Activated naive CD4-positive, alpha-beta T cell treated with anti-CD3 and anti-CD28 coated beads, Interleukin-2, amount 50 U/mL, for 24 hours (primary cell): ENCODE data around the gene GLI2.

Experiments used
- H3K27ac Mint-ChIP-seq: one replicate; pipeline ENCODE4 v1.8.0; 2021; ENCODE audit warnings: mild to moderate bottlenecking, mixed read lengths
- H3K27me3 Mint-ChIP-seq: one replicate; pipeline ENCODE4 v1.8.0; 2021; ENCODE audit warnings: mixed read lengths
- H3K36me3 Mint-ChIP-seq: one replicate; pipeline ENCODE4 v1.8.0; 2021; ENCODE audit warnings: mixed read lengths
- H3K4me1 Mint-ChIP-seq: one replicate; pipeline ENCODE4 v1.8.0; 2021; ENCODE audit warnings: mixed read lengths
- H3K4me3 Mint-ChIP-seq: one replicate; pipeline ENCODE4 v1.8.0; 2021; ENCODE audit warnings: mild to moderate bottlenecking, mixed read lengths
- H3K9me3 Mint-ChIP-seq: one replicate; pipeline ENCODE4 v1.8.0; 2021; ENCODE audit warnings: mixed read lengths

GLI2 gene

GRCh38 chr2:120776649-120777048 lies 41.0 kb downstream of the GLI2 start:
- no peak overlapping the region for H3K4me3 Mint-ChIP-seq
- H3K27ac Mint-ChIP-seq, result no peak overlapping the region
- H3K36me3 Mint-ChIP-seq, result no peaks in the 10 kb centered on the region
- no peaks in the 10 kb centered on the region for H3K4me1 Mint-ChIP-seq
- H3K9me3 Mint-ChIP-seq, result no peaks in the 10 kb centered on the region
- H3K27me3 Mint-ChIP-seq, result no peaks in the 10 kb centered on the region

- H3K9me3 Mint-ChIP-seq, result no peaks in the 10 kb centered on the region
Observed at GRCh38 chr2:120777170-120777751, 41.6 kb downstream of the GLI2 start.

GRCh38 chr2:120777787-120778186 lies 42.1 kb downstream of the GLI2 start:
- no peak overlapping the region for H3K4me3 Mint-ChIP-seq
- H3K27me3 Mint-ChIP-seq, result no peaks in the 10 kb centered on the region
- H3K4me1 Mint-ChIP-seq, result no peaks in the 10 kb centered on the region
- no peaks in the 10 kb centered on the region for H3K36me3 Mint-ChIP-seq
- H3K9me3 Mint-ChIP-seq, result no peaks in the 10 kb centered on the region
- H3K27ac Mint-ChIP-seq, result no peak overlapping the region

More at GRCh38 chr2:120777170-120777751, 41.6 kb downstream of the GLI2 start:
- no peak overlapping the region for H3K27ac Mint-ChIP-seq
- no peaks in the 10 kb centered on the region for H3K4me1 Mint-ChIP-seq
- H3K27me3 Mint-ChIP-seq, result no peaks in the 10 kb centered on the region
- H3K36me3 Mint-ChIP-seq, result no peaks in the 10 kb centered on the region
- no peak overlapping the region for H3K4me3 Mint-ChIP-seq

GRCh38 chr2:120778244-120778643 lies 42.6 kb downstream of the GLI2 start:
- H3K27ac Mint-ChIP-seq, result no peak overlapping the region
- H3K36me3 Mint-ChIP-seq, result no peaks in the 10 kb centered on the region

GRCh38 chr2:120779781-120780283 lies 44.2 kb downstream of the GLI2 start:
- H3K4me1 Mint-ChIP-seq, result peaks cover 5% of the 10 kb centered on the region
- no peaks in the 10 kb centered on the region for H3K27me3 Mint-ChIP-seq
- no peaks in the 10 kb centered on the region for H3K9me3 Mint-ChIP-seq
- no peak overlapping the region for H3K27ac Mint-ChIP-seq
- no peak overlapping the region for H3K4me3 Mint-ChIP-seq
- no peaks in the 10 kb centered on the region for H3K36me3 Mint-ChIP-seq

More at GRCh38 chr2:120778244-120778643, 42.6 kb downstream of the GLI2 start:
- no peaks in the 10 kb centered on the region for H3K27me3 Mint-ChIP-seq
- H3K4me3 Mint-ChIP-seq, result no peak overlapping the region
- H3K4me1 Mint-ChIP-seq, result peaks cover 3% of the 10 kb centered on the region
- H3K9me3 Mint-ChIP-seq, result no peaks in the 10 kb centered on the region

GRCh38 chr2:120780402-120780801 lies 44.7 kb downstream of the GLI2 start:
- Mint-ChIP-seq H3K9me3 (no peaks in the 10 kb centered on the region), H3K4me1 (peaks cover 5% of the 10 kb centered on the region), H3K27me3 (no peaks in the 10 kb centered on the region), H3K36me3 (no peaks in the 10 kb centered on the region), H3K27ac (no peak overlapping the region), H3K4me3 (no peak overlapping the region)

- Mint-ChIP-seq H3K4me1 (peaks cover 5% of the 10 kb centered on the region), H3K9me3 (no peaks in the 10 kb centered on the region), H3K27me3 (no peaks in the 10 kb centered on the region), H3K4me3 (no peak overlapping the region), H3K27ac (no peak overlapping the region), H3K36me3 (no peaks in the 10 kb centered on the region)
Observed at GRCh38 chr2:120783371-120783791, 47.7 kb downstream of the GLI2 start.

- Mint-ChIP-seq H3K27ac (no peak overlapping the region), H3K9me3 (no peaks in the 10 kb centered on the region), H3K27me3 (no peaks in the 10 kb centered on the region), H3K4me3 (no peak overlapping the region), H3K4me1 (peaks cover 5% of the 10 kb centered on the region), H3K36me3 (no peaks in the 10 kb centered on the region)
Observed at GRCh38 chr2:120783969-120784372, 48.3 kb downstream of the GLI2 start.
